Measurements from ENCODE around the gene SPRR2F. TPM values are rescaled to one million over a fixed set of nuclear protein-coding genes. Genes with fewer than 3 reads are reported as not detected.

The SPRR2F gene
- total and polyA plus RNA-seq, 7 experiments from 2014 or later, result not detected

GRCh38 chr1:153087652-153088051, 25.7 kb downstream of the SPRR2F start:
- Histone ChIP-seq H3K4me3 (ENCODE audit: low read length) (no peak overlapping the region), H3K27me3 (ENCODE audit: control insufficient read depth in 2 of 2, insufficient read depth in 2 of 2, low read length in 2 of 2) (no peaks in the 10 kb centered on the region), H3K9me3 (ENCODE audit: control insufficient read depth in 2 of 3, low read length in 3 of 3) (no peaks in the 10 kb centered on the region), H3K27ac (ENCODE audit: low read depth, low read length) (no peak overlapping the region), H3K4me1 (ENCODE audit: control insufficient read depth in 2 of 2, insufficient read depth in 2 of 2, low read length in 2 of 2) (no peaks in the 10 kb centered on the region), H3K36me3 (ENCODE audit: control insufficient read depth in 2 of 3, insufficient read depth in 3 of 3, low read length in 3 of 3) (no peaks in the 10 kb centered on the region)
- Mint-ChIP-seq H3K4me1 (no peaks in the 10 kb centered on the region), H3K27me3 (peaks cover 12 to 27% (median 26%) of the 10 kb centered on the region in 5 donors), H3K4me3 (no peak overlapping the region), H3K36me3 (no peaks in the 10 kb centered on the region), H3K9me3 (peaks cover 0 to 6% (median 0%) of the 10 kb centered on the region in 11 donors), H3K27ac (no peak overlapping the region)
- no peak for DNase-seq
- ChIA-PET CTCF (no interaction called here), POLR2A (no interaction called here)
- ATAC-seq, result no peak
- intact Hi-C loops (cut with micrococcal nuclease), result no loop called here

DNA sequence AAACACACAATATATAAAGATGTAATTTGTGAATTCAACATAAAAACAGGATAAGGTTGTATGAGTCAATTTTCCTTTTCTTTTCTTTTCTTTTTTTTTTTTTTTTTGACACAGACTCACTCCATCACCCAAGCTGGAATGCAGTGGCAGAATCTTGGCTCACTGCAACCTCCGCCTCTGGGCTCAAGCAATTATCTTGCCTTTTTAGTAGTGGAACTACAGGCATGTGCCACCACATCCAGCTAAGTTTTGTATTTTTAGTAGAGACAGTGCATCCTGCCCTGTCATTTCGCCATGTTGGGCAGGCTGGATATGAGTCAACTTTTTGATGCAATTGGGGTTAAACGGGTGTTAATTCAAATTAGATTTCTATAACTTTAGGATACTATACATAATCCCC, 31.6 kb downstream of the SPRR2F start:
- no peak overlapping the region for H3K4me3 Mint-ChIP-seq
- no peak for ATAC-seq
- H3K9me3 Mint-ChIP-seq, result peaks cover 0 to 31% (median 10%) of the 10 kb centered on the region in 11 donors
- no peaks in the 10 kb centered on the region for H3K4me1 ChIP-seq (ENCODE audit: control insufficient read depth in 2 of 2, insufficient read depth in 2 of 2, low read length in 2 of 2)
- ChIA-PET POLR2A (no interaction called here), CTCF (no interaction called here)
- H3K27ac ChIP-seq (ENCODE audit: low read depth, low read length), result no peak overlapping the region
- no peak for DNase-seq
- H3K36me3 Mint-ChIP-seq, result peaks cover 0 to 5% (median 3%) of the 10 kb centered on the region in 5 donors
- no peaks in the 10 kb centered on the region for H3K27me3 ChIP-seq (ENCODE audit: control insufficient read depth in 2 of 2, insufficient read depth in 2 of 2, low read length in 2 of 2)
- H3K9me3 ChIP-seq (ENCODE audit: control insufficient read depth in 2 of 3, low read length in 3 of 3), result no peaks in the 10 kb centered on the region
- H3K4me3 ChIP-seq (ENCODE audit: low read length), result no peak overlapping the region
- no peaks in the 10 kb centered on the region for H3K4me1 Mint-ChIP-seq
- H3K27me3 Mint-ChIP-seq, result peaks cover 2 to 37% (median 31%) of the 10 kb centered on the region in 5 donors
- intact Hi-C loops (cut with micrococcal nuclease), result no loop called here
- no peak overlapping the region for H3K27ac Mint-ChIP-seq
- no peaks in the 10 kb centered on the region for H3K36me3 ChIP-seq (ENCODE audit: control insufficient read depth in 2 of 3, insufficient read depth in 3 of 3, low read length in 3 of 3)

- Histone ChIP-seq H3K27ac (ENCODE audit: low read depth, low read length) (no peak overlapping the region), H3K9me3 (ENCODE audit: control insufficient read depth in 2 of 3, low read length in 3 of 3) (no peaks in the 10 kb centered on the region), H3K27me3 (ENCODE audit: control insufficient read depth in 2 of 2, insufficient read depth in 2 of 2, low read length in 2 of 2) (no peaks in the 10 kb centered on the region), H3K36me3 (ENCODE audit: control insufficient read depth in 2 of 3, insufficient read depth in 3 of 3, low read length in 3 of 3) (no peaks in the 10 kb centered on the region), H3K4me3 (ENCODE audit: low read length) (no peak overlapping the region), H3K4me1 (ENCODE audit: control insufficient read depth in 2 of 2, insufficient read depth in 2 of 2, low read length in 2 of 2) (no peaks in the 10 kb centered on the region)
- H3K27me3 Mint-ChIP-seq, result peaks cover under 1 to 27% (median 19%) of the 10 kb centered on the region in 5 donors
- ATAC-seq (no peak), DNase-seq (no peak)
- intact Hi-C loops (cut with micrococcal nuclease), result no loop called here
- peaks cover 0 to 8% (median 3%) of the 10 kb centered on the region in 11 donors for H3K9me3 Mint-ChIP-seq
- no peak overlapping the region for H3K27ac Mint-ChIP-seq
- ChIA-PET CTCF (no interaction called here), POLR2A (no interaction called here)
- H3K4me3 Mint-ChIP-seq, result no peak overlapping the region
- no peaks in the 10 kb centered on the region for H3K4me1 Mint-ChIP-seq
- peaks cover 0 to 4% (median 0%) of the 10 kb centered on the region in 5 donors for H3K36me3 Mint-ChIP-seq
These were observed 40.2 kb downstream of the SPRR2F start for GRCh38 chr1:153072806-153073726.

DNA sequence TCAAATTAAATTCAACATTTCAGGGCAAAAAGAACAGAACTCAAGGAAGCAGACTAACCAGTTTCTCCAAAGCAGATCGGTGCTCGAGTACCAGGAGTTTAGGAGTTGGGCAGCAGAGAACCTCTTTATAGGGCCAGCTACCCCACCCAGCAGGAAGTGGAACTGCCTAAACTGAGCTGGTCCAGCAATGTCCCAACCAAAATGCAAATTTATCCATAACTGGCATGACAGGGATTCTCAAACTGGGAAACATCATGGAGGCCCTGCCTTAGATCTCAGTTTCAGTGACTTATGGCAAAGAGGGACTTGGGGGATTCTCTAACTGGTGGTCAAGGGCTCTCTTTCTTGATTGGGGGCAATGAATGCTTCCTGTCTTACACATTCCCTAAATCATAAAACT, 41.8 kb downstream of the SPRR2F start, which contains the start of gene SPRR2B:
Gene SPRR2B (minus strand): TSS at position 101 of the 400 bp plus-strand sequence. CDS start 772 bp downstream, outside the sequence.
- no peaks in the 10 kb centered on the region for H3K27me3 ChIP-seq (ENCODE audit: control insufficient read depth in 2 of 2, insufficient read depth in 2 of 2, low read length in 2 of 2)
- ChIA-PET CTCF (no interaction called here), POLR2A (no interaction called here)
- no peak within 1 kb of the TSS for H3K4me3 ChIP-seq (ENCODE audit: low read length)
- H3K4me3 Mint-ChIP-seq, result no peak within 1 kb of the TSS
- ATAC-seq (no peak), DNase-seq (no peak)
- no peak within 1 kb of the TSS for H3K27ac ChIP-seq (ENCODE audit: low read depth, low read length)
- intact Hi-C loops (cut with micrococcal nuclease), result loop anchor here in 1 of 2 donors (1.0 kb wide), 1 partner anchor 23 kb away; the partner anchor contains the start of gene SPRR2E
- no peaks in the 10 kb centered on the region for H3K36me3 Mint-ChIP-seq
- H3K27me3 Mint-ChIP-seq, result peaks cover 5 to 32% (median 30%) of the 10 kb centered on the region in 5 donors
- no peaks in the 10 kb centered on the region for H3K9me3 Mint-ChIP-seq
- H3K36me3 ChIP-seq (ENCODE audit: control insufficient read depth in 2 of 3, insufficient read depth in 3 of 3, low read length in 3 of 3), result no peaks in the 10 kb centered on the region
- H3K4me1 ChIP-seq (ENCODE audit: control insufficient read depth in 2 of 2, insufficient read depth in 2 of 2, low read length in 2 of 2), result no peaks in the 10 kb centered on the region
- no peaks in the 10 kb centered on the region for H3K4me1 Mint-ChIP-seq
- no peaks in the 10 kb centered on the region for H3K9me3 ChIP-seq (ENCODE audit: control insufficient read depth in 2 of 3, low read length in 3 of 3)
- H3K27ac Mint-ChIP-seq, result no peak within 1 kb of the TSS

DNA sequence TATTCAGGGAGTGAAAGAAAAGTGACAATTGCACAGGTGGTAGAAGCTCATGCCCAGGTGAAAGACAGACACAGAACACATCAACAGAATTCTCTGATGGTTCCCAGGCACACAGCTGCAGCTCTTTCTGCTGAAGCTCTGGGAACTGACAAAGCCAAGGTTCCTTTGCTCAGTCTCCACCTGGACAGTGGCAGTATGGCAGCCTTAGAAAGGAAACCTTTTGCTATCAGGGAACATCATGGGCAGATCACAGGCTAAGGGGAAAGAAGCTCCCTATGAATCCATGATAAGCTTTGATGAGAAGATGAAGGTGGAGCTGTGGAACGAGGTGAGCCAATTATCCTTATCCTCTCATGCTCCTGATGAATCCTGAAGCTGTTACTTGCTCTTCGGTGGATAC, 43.1 kb downstream of the SPRR2F start:
- Mint-ChIP-seq H3K36me3 (no peaks in the 10 kb centered on the region), H3K9me3 (no peaks in the 10 kb centered on the region), H3K27ac (no peak overlapping the region), H3K4me3 (no peak overlapping the region), H3K27me3 (peaks cover 5 to 39% (median 34%) of the 10 kb centered on the region in 5 donors), H3K4me1 (no peaks in the 10 kb centered on the region)
- no peak overlapping the region for H3K27ac ChIP-seq (ENCODE audit: low read depth, low read length)
- no peaks in the 10 kb centered on the region for H3K27me3 ChIP-seq (ENCODE audit: control insufficient read depth in 2 of 2, insufficient read depth in 2 of 2, low read length in 2 of 2)
- no peak overlapping the region for H3K4me3 ChIP-seq (ENCODE audit: low read length)
- no peaks in the 10 kb centered on the region for H3K9me3 ChIP-seq (ENCODE audit: control insufficient read depth in 2 of 3, low read length in 3 of 3)
- ChIA-PET CTCF (no interaction called here), POLR2A (no interaction called here)
- H3K4me1 ChIP-seq (ENCODE audit: control insufficient read depth in 2 of 2, insufficient read depth in 2 of 2, low read length in 2 of 2), result no peaks in the 10 kb centered on the region
- ATAC-seq (no peak), DNase-seq (no peak)
- intact Hi-C loops (cut with micrococcal nuclease), result no loop called here
- no peaks in the 10 kb centered on the region for H3K36me3 ChIP-seq (ENCODE audit: control insufficient read depth in 2 of 3, insufficient read depth in 3 of 3, low read length in 3 of 3)

Other genes with a start within 250 kb of the SPRR2F start
- not detected for gene SMCP, start 235.2 kb downstream of the SPRR2F start, total RNA-seq
- not detected for gene SMCP, start 235.2 kb downstream of the SPRR2F start, polyA plus RNA-seq
- gene IVL, start 205.0 kb downstream of the SPRR2F start, total RNA-seq, result not detected
- not detected for gene IVL, start 205.0 kb downstream of the SPRR2F start, polyA plus RNA-seq
- not detected for gene SPRR5, start 166.3 kb downstream of the SPRR2F start, total RNA-seq
- not detected for gene SPRR5, start 166.3 kb downstream of the SPRR2F start, polyA plus RNA-seq
- gene SPRR4, start 142.9 kb downstream of the SPRR2F start, total RNA-seq, result not detected
- not detected for gene SPRR4, start 142.9 kb downstream of the SPRR2F start, polyA plus RNA-seq
- not detected for gene SPRR1A, start 129.4 kb downstream of the SPRR2F start, total RNA-seq
- gene SPRR1A, start 129.4 kb downstream of the SPRR2F start, polyA plus RNA-seq, result not detected
- not detected for gene SPRR3, start 111.8 kb downstream of the SPRR2F start, total RNA-seq
- gene SPRR3, start 111.8 kb downstream of the SPRR2F start, polyA plus RNA-seq, result not detected
- not detected for gene SPRR1B, start 82.3 kb downstream of the SPRR2F start, total RNA-seq
- gene SPRR1B, start 82.3 kb downstream of the SPRR2F start, polyA plus RNA-seq, result not detected
- not detected for gene SPRR2D, start 72.4 kb downstream of the SPRR2F start, total RNA-seq
- not detected for gene SPRR2D, start 72.4 kb downstream of the SPRR2F start, polyA plus RNA-seq
- not detected for gene SPRR2A, start 56.0 kb downstream of the SPRR2F start, total RNA-seq
- gene SPRR2A, start 56.0 kb downstream of the SPRR2F start, polyA plus RNA-seq, result not detected
- gene SPRR2B, start 41.9 kb downstream of the SPRR2F start, total RNA-seq, result not detected
- gene SPRR2B, start 41.9 kb downstream of the SPRR2F start, polyA plus RNA-seq, result not detected
- not detected for gene SPRR2E, start 19.0 kb downstream of the SPRR2F start, total RNA-seq
- not detected for gene SPRR2E, start 19.0 kb downstream of the SPRR2F start, polyA plus RNA-seq
- gene SPRR2G, start 37.4 kb upstream of the SPRR2F start, total RNA-seq, result not detected
- gene SPRR2G, start 37.4 kb upstream of the SPRR2F start, polyA plus RNA-seq, result not detected
- not detected for gene LELP1, start 89.9 kb upstream of the SPRR2F start, total RNA-seq
- gene LELP1, start 89.9 kb upstream of the SPRR2F start, polyA plus RNA-seq, result not detected
- not detected for gene PRR9, start 104.1 kb upstream of the SPRR2F start, total RNA-seq
- gene PRR9, start 104.1 kb upstream of the SPRR2F start, polyA plus RNA-seq, result not detected
- gene LORICRIN, start 146.2 kb upstream of the SPRR2F start, total RNA-seq, result not detected
- not detected for gene LORICRIN, start 146.2 kb upstream of the SPRR2F start, polyA plus RNA-seq
- gene PGLYRP3, start 199.4 kb upstream of the SPRR2F start, total RNA-seq, result not detected
- gene PGLYRP3, start 199.4 kb upstream of the SPRR2F start, polyA plus RNA-seq, result not detected
- gene PGLYRP4, start 235.3 kb upstream of the SPRR2F start, total RNA-seq, result not detected
- gene PGLYRP4, start 235.3 kb upstream of the SPRR2F start, polyA plus RNA-seq, result not detected
- gene S100A9, start 244.3 kb upstream of the SPRR2F start, total RNA-seq, result 1,000 to 10,000 TPM in 1 of 5 experiments, 100 to 1,000 TPM in 1, 1 to 10 TPM in 2, not detected in 1; 8.3 to 2,269 (median 103) TPM
- 10 to 100 TPM in 1 of 2 donors, 1 to 10 TPM in 1; 9.0 to 22.8 TPM for gene S100A9, start 244.3 kb upstream of the SPRR2F start, polyA plus RNA-seq